Lower leg skin (tissue), 4 donors: Measurements from ENCODE around the gene INSYN2A. TPM values are rescaled to one million over a fixed set of nuclear protein-coding genes. Genes with fewer than 3 reads are reported as not detected.

Experiments used
- DNase-seq, 2 donors: peaks; one replicate each; pipeline ENCODE4 v3.0.0-alpha.2; 2019; ENCODE audit warnings: low spot score in 2 of 2
- H3K4me3 ChIP-seq: fragments of 200-600 bp; sonication (generic); 2 replicates; pipeline ENCODE4 v1.5.1; 2017; ENCODE audit warnings: mild to moderate bottlenecking, low read depth; ENCODE audit not compliant: poor library complexity, severe bottlenecking
- CTCF ChIP-seq, 3 donors: fragments of 450-650 bp; IDR thresholded peaks; one replicate each; pipeline ENCODE4 v1.5.1; 2016; ENCODE audit warnings: antibody characterized with exemption in 3 of 3, mild to moderate bottlenecking in 3 of 3, moderate library complexity in 2 of 3
- POLR2A ChIP-seq, 2 donors: fragments of 450-650 bp; IDR thresholded peaks; one replicate each; pipeline ENCODE4 v1.6.1; 2016 to 2017; ENCODE audit warnings: antibody characterized with exemption in 2 of 2, mild to moderate bottlenecking in 1 of 2, moderate library complexity in 1 of 2
- WGBS, 2 donors: methylation state at CpG; one replicate each; pipeline ENCODE4 v1.1.5; 2018; 5-methylcytosine and 5-hydroxymethylcytosine counted together
- intact Hi-C: fragments of 100-400 bp; cut with DNase I; formaldehyde crosslinking; loops from one replicate; pipeline ENCODE4 v1.15.0; 2023; ENCODE audit warnings: low total_unique reads
- total RNA-seq, 4 donors: library from RNA; depleted of rRNA; stranded (reverse); fragments of >200 nt; gene quantifications; one replicate each; pipeline ENCODE4 v1.1.0, GENCODE V29; 2016

INSYN2A gene
- total RNA-seq, 4 donors from 2014 or later, result 0.08 to 0.29 TPM; not detected in 2

GRCh38 chr10:127216786-127217185 is 20.4 kb upstream of the INSYN2A start:
- WGBS, 2 donors, result 55 to 67% methylated on average over 3 of the region's 3 CpGs
- intact Hi-C loops, result no loop called here
- H3K4me3 ChIP-seq, result no peak overlapping the region
- TF ChIP-seq POLR2A (IDR thresholded peaks at IDR 0.05) (no peak), CTCF (IDR thresholded peaks at IDR 0.05) (no peak)
- DNase-seq, result no peak

- intact Hi-C loops, result no loop called here
- 87 to 93% methylated on average over 5 of the region's 5 CpGs for WGBS, 2 donors
- TF ChIP-seq CTCF (IDR thresholded peaks at IDR 0.05), result no peak
- TF ChIP-seq POLR2A (IDR thresholded peaks at IDR 0.05), result no peak
Observed at GRCh38 chr10:127216274-127216673, 19.9 kb upstream of the INSYN2A start.

GRCh38 chr10:127215866-127216265 is 19.5 kb upstream of the INSYN2A start:
- intact Hi-C loops, result no loop called here
- 81 to 88% methylated on average over 4 of the region's 4 CpGs for WGBS, 2 donors
- no peak for DNase-seq
- no peak overlapping the region for H3K4me3 ChIP-seq
- TF ChIP-seq POLR2A (IDR thresholded peaks at IDR 0.05) (no peak), CTCF (IDR thresholded peaks at IDR 0.05) (no peak)

More at GRCh38 chr10:127216274-127216673, 19.9 kb upstream of the INSYN2A start:
- no peak for DNase-seq
- no peak overlapping the region for H3K4me3 ChIP-seq

- H3K4me3 ChIP-seq, result no peak overlapping the region
- no peak for DNase-seq
- intact Hi-C loops, result no loop called here
- WGBS, 2 donors, result 85 to 88% methylated on average over 7 of the region's 7 CpGs
- TF ChIP-seq CTCF (IDR thresholded peaks at IDR 0.05) (no peak), POLR2A (IDR thresholded peaks at IDR 0.05) (no peak)
Observed at GRCh38 chr10:127210936-127211466, 14.6 kb upstream of the INSYN2A start.

- no peak for TF ChIP-seq CTCF (IDR thresholded peaks at IDR 0.05)
- TF ChIP-seq POLR2A (IDR thresholded peaks at IDR 0.05), result no peak
- no peak overlapping the region for H3K4me3 ChIP-seq
- intact Hi-C loops, result no loop called here
- DNase-seq, result no peak
- WGBS, 2 donors, result 98 to 99% methylated on average over 2 of the region's 2 CpGs
Observed at GRCh38 chr10:127207081-127207480, 10.7 kb upstream of the INSYN2A start.

- 92 to 93% methylated on average over 7 of the region's 7 CpGs for WGBS, 2 donors
- no peak for TF ChIP-seq CTCF (IDR thresholded peaks at IDR 0.05)
- no peak for TF ChIP-seq POLR2A (IDR thresholded peaks at IDR 0.05)
- H3K4me3 ChIP-seq, result no peak overlapping the region
- DNase-seq, result no peak
- intact Hi-C loops, result no loop called here
Observed at GRCh38 chr10:127203067-127203466, 6.7 kb upstream of the INSYN2A start.
